IMR-90 (cell line): ENCODE data around the gene CENPF. TPM values are rescaled to one million over a fixed set of nuclear protein-coding genes. Genes with fewer than 3 reads are reported as not detected.
A peak's percentile ranks its signal among the peaks of the same experiment; 100 is the strongest.

ENCODE experiments used
- CHD1 ChIP-seq: IDR thresholded peaks from 2 replicates; pipeline ENCODE4 v1.6.1; 2012; ENCODE audit warnings: low read depth, low read length, improper control_type of control experiment
- FOS ChIP-seq: fragments of 150-350 bp; IDR thresholded peaks from 2 replicates; pipeline ENCODE4 v1.6.1; 2016; ENCODE audit warnings: low read depth, low read length
- MAFK ChIP-seq: IDR thresholded peaks from 2 replicates; pipeline ENCODE4 v1.6.1; 2012; ENCODE audit warnings: low read depth, low read length, improper control_type of control experiment
- POLR2A ChIP-seq: IDR thresholded peaks from 2 replicates; pipeline ENCODE4 v1.6.1; 2012; ENCODE audit warnings: mild to moderate bottlenecking, low read depth, low read length
- RCOR1 ChIP-seq: IDR thresholded peaks from 2 replicates; pipeline ENCODE4 v1.6.1; 2012; ENCODE audit warnings: mild to moderate bottlenecking, low read length, improper control_type of control experiment; ENCODE audit not compliant: insufficient replicate concordance
- polyA plus RNA-seq, 3 experiments: library from polyadenylated mRNA; depleted of rRNA; stranded (reverse); fragments of >200 nt; gene quantifications; 2 replicates each; pipeline ENCODE4 v1.2.3, GENCODE V29; 2012; ENCODE audit warnings: low replicate concordance in 1 of 3
- total RNA-seq: library from RNA; depleted of rRNA; stranded (reverse); fragments of >200 nt; gene quantifications from 2 replicates; pipeline ENCODE4 v1.2.3, GENCODE V29; 2012

The CENPF gene
- total and polyA plus RNA-seq, 2 of the 4 experiments (the other 2 are of a cell fraction) = 20.9 to 51.8 TPM

GRCh38 chr1:214602764-214603657, at the start of gene CENPF (continued):
- TF ChIP-seq FOS = peak; percentile 29; the same call in 1 of the 2 replicates
- no peak for TF ChIP-seq RCOR1
- peak; percentile 52; the same call in 1 of the 2 replicates for TF ChIP-seq POLR2A
- TF ChIP-seq CHD1 = 0 out of 2 replicates have a peak, but pooled peaks have one; percentile 52
- no peak for TF ChIP-seq MAFK
